Activated CD4-positive, alpha-beta T cell treated with anti-CD3 and anti-CD28 coated beads, Interleukin-2, amount 10 ng/mL, durations not matched to agents 24 days and 14 days (primary cell): ENCODE data around the gene ABHD16A. TPM values are rescaled to one million over a fixed set of nuclear protein-coding genes. Genes with fewer than 3 reads are reported as not detected.

Source experiments
- DNase-seq: peaks from one replicate; pipeline ENCODE4 v3.0.0; 2022
- H3K27ac Mint-ChIP-seq: one replicate; pipeline ENCODE4 v1.8.0; 2022; ENCODE audit warnings: mild to moderate bottlenecking, mixed read lengths
- H3K27me3 Mint-ChIP-seq: one replicate; pipeline ENCODE4 v1.8.0; 2022; ENCODE audit warnings: mixed read lengths
- H3K36me3 Mint-ChIP-seq: one replicate; pipeline ENCODE4 v1.8.0; 2022; ENCODE audit warnings: low read depth, mild to moderate bottlenecking, mixed read lengths
- H3K4me1 Mint-ChIP-seq: one replicate; pipeline ENCODE4 v1.8.0; 2021; ENCODE audit warnings: mixed read lengths
- H3K4me3 Mint-ChIP-seq: one replicate; pipeline ENCODE4 v1.8.0; 2022; ENCODE audit warnings: mild to moderate bottlenecking, moderate library complexity, mixed read lengths
- H3K9me3 Mint-ChIP-seq: one replicate; pipeline ENCODE4 v1.8.0; 2021; ENCODE audit warnings: mixed read lengths
- intact Hi-C: fragments of 100-400 bp; cut with micrococcal nuclease; formaldehyde crosslinking; loops from one replicate; pipeline ENCODE4 v1.15.1; 2023
- total RNA-seq: library from RNA; stranded (reverse); gene quantifications from 2 replicates; pipeline ENCODE4 v1.2.3, GENCODE V29; 2022

Gene ABHD16A
- total RNA-seq, 1 donor from 2014 or later, result 44.7 TPM

DNA sequence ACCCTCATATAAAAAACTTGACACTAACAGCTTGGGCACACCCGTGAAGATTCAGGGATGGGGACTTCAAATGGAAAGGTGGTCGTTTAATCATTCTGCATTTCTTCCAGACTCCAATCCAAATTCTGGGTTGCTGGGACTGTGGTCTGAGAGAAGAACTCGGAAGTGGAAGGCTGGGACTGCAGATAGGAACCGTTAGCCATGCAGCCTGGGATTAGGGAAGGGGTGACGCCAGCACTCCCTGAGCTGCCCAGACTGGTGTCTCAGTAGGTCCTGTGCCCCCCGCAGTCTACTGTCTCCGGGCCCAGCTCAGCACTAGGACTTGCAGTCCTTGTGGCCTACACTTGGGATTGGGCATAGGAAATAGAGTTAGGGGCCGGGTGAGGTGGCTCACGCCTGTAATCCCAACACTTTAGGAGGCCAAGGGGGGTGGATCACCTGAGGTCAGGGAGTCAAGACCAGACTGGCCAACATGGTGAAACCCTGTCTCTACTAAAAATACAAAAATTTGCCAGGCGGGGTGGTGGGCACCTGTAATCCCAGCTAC, 33.7 kb upstream of the ABHD16A start:
- Mint-ChIP-seq H3K27me3 (no peaks in the 10 kb centered on the region), H3K36me3 (peaks cover 53% of the 10 kb centered on the region), H3K9me3 (no peaks in the 10 kb centered on the region), H3K4me1 (peaks cover 68% of the 10 kb centered on the region), H3K27ac (peak overlapping the region; percentile 93), H3K4me3 (peak overlapping the region; percentile 98)
- DNase-seq, result peak; percentile 70
- intact Hi-C loops, result loop anchor here (1.0 to 10.0 kb wide), 6 partner anchors 34 to 1578 kb away; partner anchors contain the start of genes ABHD16A, ATP6V1G2, GPANK1 and HSD17B8

DNA sequence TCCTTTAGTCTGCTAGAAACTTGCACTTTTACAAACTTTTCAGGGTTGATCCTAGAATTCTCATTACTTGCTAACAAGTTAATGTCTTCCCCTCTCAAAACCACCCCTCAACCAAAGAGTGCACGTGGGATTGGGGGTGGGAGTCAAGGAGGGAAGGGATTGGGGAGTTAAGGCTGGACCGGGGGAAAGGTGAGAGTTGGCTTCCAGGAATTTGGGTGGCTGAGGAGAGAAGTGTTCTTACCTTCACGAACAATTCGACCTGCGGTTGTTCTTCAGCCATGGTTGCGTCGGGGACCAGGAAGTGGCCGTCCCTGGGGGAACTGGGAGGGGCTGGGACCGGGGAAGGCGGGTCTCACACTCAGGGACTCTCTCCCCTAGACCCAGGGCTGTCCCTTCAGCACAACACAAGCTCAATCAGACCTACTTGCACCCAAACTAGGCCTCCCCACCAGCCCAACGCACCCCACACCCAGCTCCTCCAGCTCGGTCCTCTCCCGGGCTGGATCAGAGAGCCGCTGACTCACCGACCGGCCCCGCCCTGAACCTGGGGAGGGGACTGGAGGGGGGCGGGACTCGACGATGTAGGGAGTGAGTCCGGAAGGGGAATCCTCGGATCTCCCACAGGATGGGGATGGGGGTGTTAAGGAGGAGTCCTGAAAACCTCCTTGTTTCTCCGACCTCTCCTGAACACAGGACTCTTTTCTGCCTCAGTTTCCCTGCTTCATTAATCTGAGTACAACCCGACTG, 33.1 kb upstream of the ABHD16A start, which contains the start of gene CLIC1:
Gene CLIC1, minus strand, starts transcription at position 510 of the 747 bp plus-strand sequence. Its CDS starts 230 bp downstream, at position 280.
- Mint-ChIP-seq H3K9me3 (no peaks in the 10 kb centered on the region), H3K27me3 (no peaks in the 10 kb centered on the region), H3K4me1 (peaks cover 64% of the 10 kb centered on the region), H3K36me3 (peaks cover 51% of the 10 kb centered on the region), H3K4me3 (peak within 1 kb of the TSS; percentile 98), H3K27ac (peak within 1 kb of the TSS; percentile 93)
- intact Hi-C loops, result loop anchor here (1.0 to 10.0 kb wide), 6 partner anchors 33 to 1579 kb away; partner anchors contain the start of genes ABHD16A, ATP6V1G2, GPANK1 and HSD17B8
- peak; percentile 95 for DNase-seq

GRCh38 chr6:31734821-31735406, 31.8 kb upstream of the ABHD16A start:
- peak overlapping the region; percentile 98 for H3K4me3 Mint-ChIP-seq
- intact Hi-C loops, result loop anchor here (2.0 to 10.0 kb wide), 5 partner anchors 100 to 1580 kb away; partner anchors contain the start of genes ATP6V1G2, HSD17B8, LTB and NFKBIL1
- H3K27me3 Mint-ChIP-seq, result no peaks in the 10 kb centered on the region
- peaks cover 50% of the 10 kb centered on the region for H3K36me3 Mint-ChIP-seq
- peak overlapping the region; percentile 93 for H3K27ac Mint-ChIP-seq
- peaks cover 61% of the 10 kb centered on the region for H3K4me1 Mint-ChIP-seq
- peak; percentile 89 for DNase-seq
- H3K9me3 Mint-ChIP-seq, result no peaks in the 10 kb centered on the region

- Mint-ChIP-seq H3K4me3 (peak overlapping the region; percentile 98), H3K27ac (peak overlapping the region; percentile 93), H3K36me3 (peaks cover 48% of the 10 kb centered on the region), H3K9me3 (no peaks in the 10 kb centered on the region), H3K4me1 (peaks cover 58% of the 10 kb centered on the region), H3K27me3 (no peaks in the 10 kb centered on the region)
- peak; percentile 60 for DNase-seq
- intact Hi-C loops, result loop anchor here (2.0 to 10.0 kb wide), 3 partner anchors 100 to 1580 kb away; partner anchors contain the start of genes HSD17B8, RING1, RXRB and SLC39A7
Observed at GRCh38 chr6:31734247-31734820, 31.2 kb upstream of the ABHD16A start.

DNA sequence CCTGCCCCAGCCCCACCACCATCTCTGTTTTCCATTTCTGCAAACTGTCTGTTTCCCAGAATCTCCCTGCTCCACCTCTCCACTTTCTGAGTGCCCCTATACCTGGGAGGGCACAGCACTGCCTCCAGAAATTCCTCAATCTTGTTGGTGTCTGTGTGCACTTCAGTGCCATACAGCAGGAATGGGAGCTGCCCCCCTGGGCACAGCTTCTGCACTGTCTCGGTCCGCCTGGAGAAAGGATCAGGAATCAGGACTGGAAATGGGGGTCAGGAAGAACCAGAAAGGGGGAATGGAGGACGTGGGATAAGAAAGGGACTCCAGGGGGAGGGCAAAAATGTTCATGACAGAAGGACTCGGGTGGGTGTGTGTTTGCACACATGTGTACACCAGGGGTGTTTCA, 30.6 kb upstream of the ABHD16A start:
- H3K4me1 Mint-ChIP-seq, result peaks cover 57% of the 10 kb centered on the region
- no peaks in the 10 kb centered on the region for H3K27me3 Mint-ChIP-seq
- no peaks in the 10 kb centered on the region for H3K9me3 Mint-ChIP-seq
- DNase-seq, result no peak
- H3K36me3 Mint-ChIP-seq, result peaks cover 48% of the 10 kb centered on the region
- peak overlapping the region; percentile 59 for H3K27ac Mint-ChIP-seq
- intact Hi-C loops, result loop anchor here (2.0 to 10.0 kb wide), 3 partner anchors 101 to 1581 kb away; partner anchors contain the start of genes HSD17B8, RING1, RXRB and SLC39A7
- H3K4me3 Mint-ChIP-seq, result peak overlapping the region; percentile 98

DNA sequence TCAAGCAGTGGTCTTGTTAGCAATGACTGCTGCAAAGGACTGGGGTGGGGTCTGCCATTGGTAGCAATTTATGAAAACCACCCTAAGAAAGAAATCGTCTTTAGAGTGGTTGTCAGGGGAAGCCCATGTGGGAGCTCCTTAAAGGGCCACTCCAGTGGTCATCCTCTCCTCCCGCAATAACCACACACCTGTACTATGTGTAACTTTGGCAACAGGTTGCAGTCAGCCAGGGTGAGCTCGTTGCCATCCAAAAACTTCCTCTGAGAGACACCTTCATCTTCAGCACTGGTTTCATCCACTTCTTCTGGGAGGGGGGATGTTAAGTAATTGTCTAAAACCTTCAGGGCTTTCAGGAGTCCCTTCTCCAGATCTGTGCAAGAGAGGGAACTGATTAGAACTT, 28.9 kb upstream of the ABHD16A start:
- no peaks in the 10 kb centered on the region for H3K27me3 Mint-ChIP-seq
- H3K27ac Mint-ChIP-seq, result no peak overlapping the region
- H3K4me3 Mint-ChIP-seq, result no peak overlapping the region
- H3K9me3 Mint-ChIP-seq, result no peaks in the 10 kb centered on the region
- DNase-seq, result no peak
- H3K4me1 Mint-ChIP-seq, result peaks cover 53% of the 10 kb centered on the region
- intact Hi-C loops, result loop anchor here (10.0 kb wide), 2 partner anchors 1473 to 1583 kb away; partner anchors contain the start of genes HSD17B8, RING1, RXRB and SLC39A7
- H3K36me3 Mint-ChIP-seq, result peaks cover 56% of the 10 kb centered on the region

DNA sequence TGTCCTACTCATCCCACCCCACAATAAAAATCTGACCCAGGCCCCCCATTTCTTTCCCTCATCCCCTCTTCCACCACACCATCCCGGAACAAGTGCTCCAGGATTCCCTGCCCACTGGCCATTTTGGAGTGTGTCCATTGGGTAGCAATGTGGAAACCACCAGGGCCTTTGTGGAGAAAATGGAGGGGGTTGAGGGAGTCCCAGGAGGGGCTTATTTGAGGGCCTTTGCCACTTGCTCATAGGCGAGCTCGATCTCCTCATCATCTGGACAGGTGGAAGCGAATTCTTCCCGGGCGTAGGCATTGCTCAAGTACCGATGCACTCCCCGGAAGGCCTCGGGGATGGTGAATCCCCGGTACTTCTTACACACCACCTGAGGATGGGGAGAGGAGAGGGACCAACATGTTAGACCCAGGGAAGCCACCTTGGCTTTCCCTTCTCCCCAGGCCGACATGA, 27.5 kb upstream of the ABHD16A start:
- Mint-ChIP-seq H3K27ac (no peak overlapping the region), H3K4me3 (peak overlapping the region; percentile 97), H3K4me1 (peaks cover 62% of the 10 kb centered on the region), H3K9me3 (no peaks in the 10 kb centered on the region), H3K27me3 (no peaks in the 10 kb centered on the region), H3K36me3 (peaks cover 56% of the 10 kb centered on the region)
- DNase-seq, result peak; percentile 61
- intact Hi-C loops, result loop anchor here (10.0 kb wide), 2 partner anchors 1474 to 1584 kb away; partner anchors contain the start of genes HSD17B8, RING1, RXRB and SLC39A7

DNA sequence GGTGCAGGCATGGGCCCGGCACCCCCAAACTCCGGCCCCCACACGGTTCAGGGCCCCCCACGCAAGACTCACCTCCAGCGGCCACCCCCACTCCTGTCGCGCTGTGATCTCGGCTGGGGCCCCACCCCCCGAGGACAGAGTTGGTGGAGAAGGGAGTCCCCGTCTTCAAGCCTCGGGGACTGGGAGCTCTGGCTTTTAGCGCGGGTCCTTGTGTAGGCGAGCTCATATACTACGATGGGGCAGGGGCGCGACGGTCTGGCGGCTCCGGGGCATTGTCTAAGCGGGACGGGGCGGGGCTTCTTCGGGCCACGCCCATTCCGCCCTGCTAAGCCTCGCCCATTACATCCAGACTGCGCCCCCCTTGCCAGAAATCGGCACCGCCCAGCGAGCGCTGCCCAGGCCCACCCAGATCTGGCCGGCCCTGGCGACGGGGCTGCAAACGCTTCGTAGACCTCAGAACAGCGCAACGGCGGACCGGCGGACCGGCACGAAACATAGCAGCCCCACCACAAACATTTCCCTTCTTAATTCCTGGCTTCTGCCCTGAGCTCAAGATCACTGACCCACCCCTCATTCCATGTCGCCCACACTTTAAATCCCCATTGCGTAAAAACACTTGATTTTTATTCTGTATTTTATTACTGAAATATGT, 27.0 kb upstream of the ABHD16A start:
- intact Hi-C loops, result loop anchor here (1.0 to 10.0 kb wide), 5 partner anchors 8 to 1585 kb away; partner anchors contain the start of genes HSD17B8, RING1, RXRB and SLC39A7
- Mint-ChIP-seq H3K27me3 (no peaks in the 10 kb centered on the region), H3K4me1 (peaks cover 64% of the 10 kb centered on the region), H3K4me3 (peak overlapping the region; percentile 97), H3K9me3 (no peaks in the 10 kb centered on the region), H3K36me3 (peaks cover 54% of the 10 kb centered on the region), H3K27ac (peak overlapping the region; percentile 58)
- peak; percentile 92 for DNase-seq

GRCh38 chr6:31729515-31729978, 26.4 kb upstream of the ABHD16A start:
- peaks cover 64% of the 10 kb centered on the region for H3K4me1 Mint-ChIP-seq
- peak; percentile 93 for DNase-seq
- H3K27me3 Mint-ChIP-seq, result no peaks in the 10 kb centered on the region
- no peaks in the 10 kb centered on the region for H3K9me3 Mint-ChIP-seq
- H3K36me3 Mint-ChIP-seq, result peaks cover 48% of the 10 kb centered on the region
- intact Hi-C loops, result loop anchor here (1.0 to 2.0 kb wide), 3 partner anchors 9 to 65 kb away; partner anchors contain the start of gene VARS1
- peak overlapping the region; percentile 97 for H3K4me3 Mint-ChIP-seq
- H3K27ac Mint-ChIP-seq, result peak overlapping the region; percentile 74

DNA sequence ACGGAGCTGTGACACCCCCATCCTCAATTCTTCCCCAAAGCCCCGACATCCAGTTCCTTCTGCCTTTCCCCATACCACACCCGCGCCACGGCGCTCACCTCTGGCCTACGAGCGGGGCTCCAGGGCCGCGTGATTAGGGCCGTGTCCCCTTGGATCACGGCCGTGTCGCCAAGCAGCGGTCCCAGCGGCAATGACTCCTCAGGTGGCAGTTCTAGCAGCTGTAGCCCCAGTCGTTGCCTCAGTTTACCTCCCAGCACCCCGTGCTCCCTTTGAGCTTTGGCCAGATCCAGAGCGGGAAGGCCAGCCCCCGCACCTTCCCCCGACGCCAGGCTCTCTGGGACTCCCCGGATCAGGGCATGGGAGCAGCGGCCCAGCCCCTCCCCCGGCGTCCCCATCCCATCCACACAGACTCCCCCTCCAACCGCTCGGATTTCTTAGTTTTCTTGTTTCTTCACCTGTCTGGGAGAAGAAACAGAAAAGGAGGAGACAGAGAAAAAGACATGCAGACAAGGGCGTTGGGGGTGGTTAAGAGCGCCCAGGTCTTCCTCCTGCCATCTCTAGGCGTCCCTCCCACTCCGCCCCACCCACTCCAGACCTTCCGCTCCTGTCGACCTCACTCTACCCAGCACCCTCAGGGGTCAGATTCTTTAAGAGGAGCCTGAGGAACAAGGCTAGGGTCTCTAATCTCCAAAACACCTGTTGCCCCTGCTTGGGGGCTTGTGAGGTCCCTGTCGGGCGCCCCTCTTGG, 25.8 kb upstream of the ABHD16A start, which contains the start of gene DDAH2:
Gene DDAH2, minus strand, starts transcription at position 533 of the 748 bp plus-strand sequence. Its CDS starts 138 bp downstream, at position 395.
- Mint-ChIP-seq H3K4me3 (peak within 1 kb of the TSS; percentile 97), H3K27me3 (no peaks in the 10 kb centered on the region), H3K4me1 (peaks cover 58% of the 10 kb centered on the region), H3K9me3 (no peaks in the 10 kb centered on the region), H3K27ac (peak within 1 kb of the TSS; percentile 74), H3K36me3 (peaks cover 43% of the 10 kb centered on the region)
- DNase-seq, result no peak
- intact Hi-C loops, result loop anchor here (1.0 to 2.0 kb wide), 3 partner anchors 9 to 66 kb away; partner anchors contain the start of gene VARS1

DNA sequence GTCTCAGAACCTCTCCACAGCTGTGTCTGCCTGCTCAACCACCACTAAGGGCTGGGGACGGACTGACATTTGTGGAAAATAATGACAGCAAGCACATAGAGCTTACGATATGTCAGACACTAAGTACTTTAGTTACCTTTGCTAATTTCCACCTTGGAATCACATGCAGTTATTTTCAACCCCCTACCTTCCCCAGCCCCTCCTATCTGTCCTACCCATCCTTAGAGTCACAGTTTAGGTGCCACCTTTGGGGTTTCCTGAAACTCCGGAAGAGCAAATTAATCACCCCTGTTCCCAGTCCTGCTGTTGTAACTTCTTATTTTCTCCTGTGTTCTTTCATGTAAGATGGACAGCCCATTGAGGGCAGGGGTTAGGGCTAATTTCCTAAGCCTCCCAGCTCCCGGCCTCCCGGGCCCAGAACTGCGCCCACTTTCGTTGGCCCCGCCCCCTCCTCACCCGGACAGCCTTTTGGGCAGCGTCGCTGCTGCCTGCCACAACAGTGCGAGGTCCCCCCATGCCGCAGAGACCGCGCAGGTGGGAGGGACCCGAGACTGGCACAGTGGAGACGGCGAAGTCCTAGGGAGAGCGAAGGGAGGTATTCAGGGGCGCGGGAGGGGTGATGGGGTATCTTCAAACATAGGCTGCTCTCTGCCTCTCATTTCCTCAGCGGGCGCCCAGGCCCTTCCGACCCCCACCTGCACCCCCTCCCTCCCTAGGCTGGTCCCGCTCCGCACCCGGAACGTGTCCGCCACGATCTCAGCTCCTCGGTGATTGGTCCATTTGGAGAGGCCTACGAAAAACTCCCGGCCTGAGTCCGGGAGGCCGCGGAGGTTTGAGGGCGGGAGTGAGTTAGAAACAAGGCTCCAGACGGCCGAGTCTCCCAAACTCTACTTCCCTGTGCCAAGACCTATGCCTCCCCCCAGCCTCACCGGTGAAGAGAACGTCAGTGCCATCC, 24.9 kb upstream of the ABHD16A start:
- no peaks in the 10 kb centered on the region for H3K9me3 Mint-ChIP-seq
- peaks cover 34% of the 10 kb centered on the region for H3K36me3 Mint-ChIP-seq
- H3K27ac Mint-ChIP-seq, result peak overlapping the region; percentile 69
- H3K27me3 Mint-ChIP-seq, result no peaks in the 10 kb centered on the region
- H3K4me1 Mint-ChIP-seq, result peaks cover 50% of the 10 kb centered on the region
- DNase-seq, result peak; percentile 73
- peak overlapping the region; percentile 97 for H3K4me3 Mint-ChIP-seq
- intact Hi-C loops, result loop anchor here (2.0 kb wide), 3 partner anchors 25 to 67 kb away; partner anchors contain the start of genes ABHD16A and VARS1
